WTC11 (cell line): ENCODE data around the gene APOD.

ENCODE experiments used
- ATF3 ChIP-seq: sonication (generic); formaldehyde crosslinking; conservative IDR thresholded peaks from 2 replicates; pipeline ENCODE4 v1.8.1; 2022; ENCODE audit warnings: mild to moderate bottlenecking, missing genetic modification reagents
- CTCF ChIP-seq: fragments of 200-600 bp; IDR thresholded peaks from 2 replicates; pipeline ENCODE4 v1.8.0; 2022; ENCODE audit warnings: antibody characterized with exemption

GRCh38 chr3:195574497-195575304, 9.0 kb downstream of the APOD start:
- TF ChIP-seq ATF3 (CRISPR knock-in tag) (no peak), CTCF (no peak)
